Measurements from ENCODE around the gene RGL1.

Gene RGL1

DNA sequence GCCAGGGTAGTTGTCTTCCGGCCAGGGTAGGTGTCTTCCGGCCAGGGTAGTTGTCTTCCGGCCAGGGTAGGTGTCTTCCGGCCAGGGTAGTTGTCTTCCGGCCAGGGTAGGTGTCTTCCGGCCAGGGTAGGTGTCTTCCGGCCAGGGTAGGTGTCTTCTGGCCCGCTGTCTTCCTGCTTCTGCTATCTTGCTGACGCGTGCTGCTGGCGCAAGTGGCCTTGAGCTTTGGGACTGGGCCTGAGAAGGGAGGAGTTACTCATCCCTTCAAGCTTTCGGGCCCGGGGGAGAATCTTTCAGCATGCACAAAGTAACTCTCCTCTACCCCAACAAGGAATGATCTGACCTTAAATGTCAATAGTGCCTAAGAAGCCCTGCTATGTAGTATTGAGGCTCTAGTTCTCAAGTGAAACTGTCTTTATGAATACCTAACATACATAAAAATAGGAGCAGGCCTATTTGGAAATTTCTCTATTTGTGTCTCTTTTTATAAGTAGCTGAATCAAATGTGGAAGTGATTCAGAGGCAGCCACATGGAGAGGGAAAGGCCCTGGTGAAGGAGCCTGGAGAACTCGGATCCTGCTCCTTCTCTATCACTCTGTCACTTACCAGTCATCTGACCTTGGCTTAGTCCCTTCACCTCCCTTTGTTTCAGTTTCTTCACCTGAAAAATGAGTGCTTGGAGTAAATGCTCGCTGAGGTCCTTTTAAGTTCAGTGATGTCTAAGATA is 65.6 kb downstream of the RGL1 start:
- no peak for DNase-seq

DNA sequence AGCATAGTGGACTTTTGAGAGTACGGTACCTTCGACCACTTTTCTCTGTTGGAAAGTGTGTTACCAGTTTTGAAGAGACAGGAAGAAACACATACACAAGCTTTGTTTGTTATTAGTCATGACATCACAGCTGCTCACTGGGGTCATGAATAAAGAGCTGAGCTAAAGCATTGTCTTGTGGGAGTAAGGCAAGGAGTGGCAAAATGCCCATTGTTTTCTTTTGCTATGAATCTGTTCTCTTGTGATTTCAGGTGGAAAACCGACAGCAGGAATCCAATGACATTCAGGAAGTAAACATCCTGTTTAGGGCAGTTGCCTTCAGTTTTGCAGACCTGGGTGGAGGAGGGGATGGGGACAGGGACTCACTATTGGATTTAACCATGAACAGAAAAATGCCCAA is 66.2 kb downstream of the RGL1 start:
- DNase-seq, result no peak

DNA sequence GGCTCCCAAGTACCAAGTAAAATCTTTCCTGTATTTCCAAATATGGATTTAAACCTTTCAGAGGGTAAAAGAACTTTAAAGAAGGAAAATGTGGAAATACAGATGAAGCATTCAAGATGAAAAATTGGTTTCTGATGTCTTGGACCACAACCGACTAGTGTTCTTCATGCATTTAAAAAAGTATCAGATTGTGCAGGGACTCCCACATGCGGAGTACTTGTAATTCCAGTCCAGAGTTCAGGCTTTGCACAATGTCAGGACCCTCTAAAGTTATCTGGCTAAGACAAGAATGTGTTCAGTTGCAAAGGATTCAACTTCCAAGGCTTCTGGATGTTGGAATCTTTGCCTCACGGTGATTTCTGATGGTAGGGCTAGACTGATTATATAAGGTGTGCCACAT is 66.7 kb downstream of the RGL1 start:
- DNase-seq, result no peak

- no peak for DNase-seq
Measured at GRCh38 chr1:183872403-183872802, 67.5 kb downstream of the RGL1 start.

DNA sequence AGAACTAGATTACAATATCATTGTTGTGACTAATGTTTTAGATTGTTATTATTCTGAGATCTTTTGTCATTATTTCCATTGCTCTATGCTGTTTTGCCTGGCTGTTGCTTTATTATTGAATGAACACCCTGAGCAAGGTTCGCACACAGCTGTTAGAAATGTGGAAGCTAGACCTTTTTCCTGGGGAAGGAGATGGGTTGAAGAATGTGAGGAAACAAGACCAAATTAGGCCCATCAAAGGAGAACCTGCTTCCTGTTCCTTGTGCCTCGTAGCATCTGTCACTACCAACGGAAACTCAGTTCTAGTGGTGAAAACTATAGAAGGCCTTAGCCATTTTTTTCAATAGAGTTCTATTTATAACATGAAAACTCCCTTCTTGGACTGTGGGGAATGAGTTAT is 68.7 kb downstream of the RGL1 start:
- DNase-seq, result no peak

- DNase-seq, result no peak
Measured at GRCh38 chr1:183876309-183876708, 71.4 kb downstream of the RGL1 start.

- DNase-seq, result no peak
Measured at GRCh38 chr1:183877053-183877720, 72.3 kb downstream of the RGL1 start.

DNA sequence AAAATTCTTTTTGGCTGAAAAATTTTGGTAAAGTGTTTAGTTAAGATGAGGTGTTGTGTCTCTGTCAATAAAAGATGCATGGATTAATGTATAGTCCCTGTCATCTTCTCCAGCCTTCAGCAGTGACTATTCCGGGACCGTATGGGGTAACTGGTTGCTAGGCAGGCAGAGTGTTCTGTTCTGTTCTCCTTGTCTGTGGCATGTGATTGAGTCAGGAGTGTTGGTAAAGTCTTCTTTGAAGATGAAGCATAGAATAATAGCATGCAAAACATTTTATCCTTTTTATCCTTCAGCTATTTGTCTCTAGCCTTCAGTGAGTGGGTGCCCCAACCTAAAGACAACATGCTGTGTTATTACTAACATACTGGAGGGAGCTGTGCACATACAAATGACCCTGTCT is 74.6 kb downstream of the RGL1 start:
- DNase-seq, result no peak

DNA sequence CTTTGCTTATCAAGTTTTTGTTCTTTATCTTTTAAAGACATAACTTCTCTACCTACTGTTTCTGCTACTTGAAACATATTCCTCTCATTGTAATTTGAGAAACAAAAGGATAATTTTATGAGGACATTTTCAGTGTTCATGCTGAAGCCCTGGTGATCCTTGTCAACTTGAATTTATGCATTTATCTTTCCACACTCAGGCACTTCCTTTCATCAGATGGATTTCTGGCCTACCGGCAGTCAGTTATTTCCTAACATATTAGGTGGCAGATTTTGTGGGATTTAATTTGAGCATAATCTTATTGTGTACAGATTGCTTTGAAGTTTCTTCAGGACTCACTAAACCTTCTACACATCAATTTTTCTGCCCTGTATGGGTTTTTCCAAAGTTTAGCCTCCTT is 75.0 kb downstream of the RGL1 start:
- no peak for DNase-seq

DNA sequence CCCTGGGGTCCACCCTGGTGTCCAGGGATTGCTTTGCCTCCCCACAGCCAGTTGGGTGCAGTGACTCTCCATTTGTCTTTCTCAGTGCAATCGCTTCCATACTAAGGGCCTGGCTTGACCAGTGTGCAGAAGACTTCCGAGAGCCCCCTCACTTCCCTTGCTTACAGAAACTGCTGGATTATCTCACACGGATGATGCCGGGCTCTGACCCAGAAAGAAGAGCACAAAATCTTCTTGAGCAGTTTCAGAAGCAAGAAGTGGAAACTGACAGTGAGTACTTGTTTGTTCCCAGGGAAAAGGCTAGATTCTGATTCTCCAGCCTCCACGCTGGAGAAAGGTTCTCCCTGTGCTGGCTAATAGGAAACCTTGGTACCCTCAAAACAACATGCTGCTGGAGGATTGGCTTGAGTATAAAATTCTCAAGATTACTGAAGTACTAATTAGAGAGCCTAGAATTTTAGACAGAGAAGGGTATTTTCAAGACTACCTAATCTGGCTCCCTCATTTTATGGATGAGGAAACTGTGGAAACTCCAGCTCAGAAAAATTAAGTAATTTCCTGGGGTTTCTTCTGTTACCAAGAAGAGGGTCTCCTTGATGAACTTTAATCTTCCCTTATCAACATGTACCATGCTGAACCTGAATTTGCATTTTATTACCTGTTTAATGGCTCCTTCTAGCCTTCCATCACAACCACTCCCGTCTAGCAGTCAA is 75.8 kb downstream of the RGL1 start:
- DNase-seq, result no peak

DNA sequence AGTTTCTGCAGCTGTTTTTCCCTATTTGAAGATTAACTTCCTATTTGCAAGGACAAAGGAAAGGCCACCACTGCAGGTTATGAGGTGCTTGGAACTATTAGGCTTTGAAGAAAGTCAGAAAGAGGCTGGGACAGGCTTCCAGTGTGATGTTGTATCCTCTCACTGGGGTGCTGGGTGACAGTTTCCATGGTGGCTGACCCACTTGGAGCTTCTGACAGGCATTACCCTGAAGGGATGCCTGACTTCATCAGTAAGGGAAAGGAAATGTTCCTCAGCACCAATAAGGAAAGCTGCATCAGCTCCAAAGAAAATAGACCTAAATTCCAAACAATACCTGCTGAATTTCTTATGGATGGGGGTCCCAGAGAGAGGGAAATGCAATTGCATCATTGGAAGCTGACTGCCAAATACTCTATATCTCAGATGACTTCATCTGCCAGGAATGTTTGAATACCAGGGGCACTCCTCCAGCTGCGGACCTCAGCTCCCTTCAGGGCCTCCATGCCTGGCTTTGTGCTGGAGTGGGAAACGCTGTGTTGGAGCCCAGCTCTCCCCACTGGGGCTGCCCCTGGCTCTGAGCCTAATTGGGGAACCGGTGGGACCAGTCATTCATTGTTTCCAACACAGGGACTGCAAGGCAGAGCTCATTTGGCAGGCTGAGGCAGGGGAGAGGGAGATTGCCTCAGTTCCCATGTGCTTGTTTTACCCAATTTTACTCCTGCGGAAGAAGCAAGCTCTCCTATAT is 76.6 kb downstream of the RGL1 start:
- DNase-seq, result peak; percentile 49

GRCh38 chr1:183882335-183883167 is 77.6 kb downstream of the RGL1 start:
- no peak for DNase-seq

DNA sequence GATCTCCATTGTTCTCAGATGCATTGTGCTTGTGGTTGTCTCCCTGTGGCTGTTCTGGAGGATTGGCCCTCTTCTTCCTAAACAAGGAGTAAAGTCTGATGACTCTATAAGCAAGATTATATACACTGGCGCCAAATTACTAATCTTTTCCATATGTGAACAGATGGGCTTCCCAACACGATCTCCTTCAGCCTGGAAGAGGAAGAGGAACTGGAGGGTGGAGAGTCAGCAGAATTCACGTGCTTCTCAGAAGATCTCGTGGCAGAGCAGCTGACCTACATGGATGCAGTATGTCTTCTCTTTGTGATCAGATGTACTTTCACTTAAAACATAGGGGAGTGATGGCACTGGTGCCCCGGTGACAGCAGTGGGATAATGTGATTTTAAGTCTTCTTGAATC is 78.7 kb downstream of the RGL1 start:
- DNase-seq, result no peak

- no peak for DNase-seq
Measured at GRCh38 chr1:183884526-183884925, 79.6 kb downstream of the RGL1 start.

- DNase-seq, result no peak
Measured at GRCh38 chr1:183885142-183885735, 80.3 kb downstream of the RGL1 start.

GRCh38 chr1:183886083-183886828 is 81.3 kb downstream of the RGL1 start:
- DNase-seq, result no peak

GRCh38 chr1:183886853-183887252 is 81.9 kb downstream of the RGL1 start:
- DNase-seq, result no peak

DNA sequence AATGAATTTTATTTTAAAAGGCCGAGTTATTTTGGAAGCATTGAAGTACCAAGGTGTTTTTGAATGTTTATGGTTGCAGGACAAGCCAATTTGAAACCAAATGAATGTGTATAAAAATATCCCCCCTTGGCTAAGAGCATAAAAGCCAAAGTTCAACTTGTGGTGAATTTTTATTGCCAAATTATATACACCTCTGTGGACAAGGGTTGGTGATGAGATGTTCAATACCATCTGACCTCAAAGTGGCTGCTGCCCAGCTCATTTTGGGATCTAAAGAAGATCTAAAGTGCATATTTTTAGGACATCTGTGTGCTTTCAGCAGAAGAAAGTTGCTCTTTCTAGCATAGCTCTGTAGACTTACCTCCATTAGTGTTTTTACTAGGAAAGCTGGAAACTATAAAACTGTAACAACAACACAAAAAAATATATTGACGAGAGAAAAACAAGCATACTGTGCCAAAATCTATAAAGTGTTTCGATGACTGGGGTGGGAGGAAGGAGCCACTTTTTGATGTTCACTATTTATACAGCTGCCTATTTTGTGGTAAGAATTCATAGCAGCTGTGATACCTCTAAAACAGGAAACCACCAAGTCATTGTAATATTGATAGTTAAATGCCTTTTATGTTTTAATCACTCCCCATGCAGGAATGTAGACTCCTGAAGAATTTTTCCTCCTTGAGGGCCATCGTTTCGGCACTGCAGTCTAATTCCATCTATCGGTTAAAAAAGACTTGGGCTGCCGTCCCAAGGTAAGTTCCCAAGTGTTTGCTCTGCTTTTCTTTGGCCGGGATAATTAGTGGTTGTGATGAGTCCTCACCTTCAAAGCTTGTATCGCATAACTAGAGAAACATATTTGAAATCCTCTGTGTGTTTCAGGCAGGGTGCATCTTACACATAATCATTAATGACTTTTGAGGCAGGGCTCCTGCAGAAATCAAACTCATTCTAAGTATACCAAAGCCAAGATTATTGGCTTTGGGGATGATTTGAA is 83.2 kb downstream of the RGL1 start:
- DNase-seq, result no peak

GRCh38 chr1:183889095-183889494 is 84.2 kb downstream of the RGL1 start:
- DNase-seq, result no peak
